ENCODE results near the gene MYO10. TPM values are rescaled to one million over a fixed set of nuclear protein-coding genes. Genes with fewer than 3 reads are reported as not detected.

Gene MYO10
- total RNA-seq, 1 donor from 2014 or later = 46.1 TPM

- DNase-seq (ENCODE audit: low read depth in 2 of 2) = no peak
These were observed 311.0 kb downstream of the MYO10 start for GRCh38 chr5:16625096-16625495.

- DNase-seq (ENCODE audit: low read depth in 2 of 2) = no peak
These were observed 317.0 kb downstream of the MYO10 start for GRCh38 chr5:16619136-16619535.

GRCh38 chr5:16618138-16618897, 317.8 kb downstream of the MYO10 start:
- no peak for DNase-seq (ENCODE audit: low read depth in 2 of 2)

GRCh38 chr5:16617274-16617968, 318.7 kb downstream of the MYO10 start:
- no peak for DNase-seq (ENCODE audit: low read depth in 2 of 2)

GRCh38 chr5:16616536-16617273, 319.4 kb downstream of the MYO10 start, which contains the start of gene RETREG1:
TSS of gene RETREG1 (minus strand) at chr5:16616997. CDS start at chr5:16616971, 26 bp downstream.
- DNase-seq (ENCODE audit: low read depth in 2 of 2) = peak in 1 of 2 donors; percentile 4

- DNase-seq (ENCODE audit: low read depth in 2 of 2) = no peak
These were observed 320.1 kb downstream of the MYO10 start for GRCh38 chr5:16615741-16616535.

GRCh38 chr5:16612007-16612406, 324.1 kb downstream of the MYO10 start:
- DNase-seq (ENCODE audit: low read depth in 2 of 2) = no peak
